Measurements from ENCODE around the gene NARF. TPM values are rescaled to one million over a fixed set of nuclear protein-coding genes. Genes with fewer than 3 reads are reported as not detected.

NARF gene
- total RNA-seq, 1 donor from 2014 or later, result 54.9 TPM

DNA sequence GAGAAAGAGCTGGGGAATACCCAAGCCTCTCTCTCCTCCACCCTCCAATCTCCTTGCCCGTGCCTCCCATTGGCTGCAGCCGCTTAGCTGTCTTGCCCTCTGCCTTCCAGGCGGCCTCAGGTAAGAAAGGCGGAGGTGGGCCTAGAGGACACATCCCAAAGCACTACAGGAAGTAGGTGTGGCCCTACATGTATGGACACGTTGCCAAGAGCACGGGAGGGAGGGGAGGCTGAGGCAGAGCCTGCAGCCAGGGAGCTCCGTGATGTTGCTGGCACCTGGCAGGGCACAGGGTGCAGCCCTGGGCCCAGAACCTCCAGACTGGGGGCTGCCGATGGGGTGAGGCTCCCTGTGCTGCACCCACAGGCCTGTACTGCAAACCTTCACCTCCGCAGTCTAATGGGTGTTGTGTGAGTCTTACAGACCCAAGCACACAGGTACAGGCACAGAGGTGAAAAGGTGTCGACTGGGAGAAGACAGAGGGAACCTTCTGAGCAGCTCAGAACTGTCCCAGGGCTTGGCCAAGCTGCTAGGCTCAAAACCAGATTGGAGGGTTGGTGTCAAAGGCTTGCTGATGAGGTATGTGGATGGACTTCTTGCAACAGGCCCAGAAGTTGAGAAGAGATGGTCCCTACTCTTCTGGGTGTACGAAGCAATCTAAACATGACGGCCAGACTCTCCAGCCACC lies 37.4 kb downstream of the NARF start:
- Histone ChIP-seq H3K27ac (peak overlapping the region; percentile 87), H3K9me3 (no peaks in the 10 kb centered on the region), H3K4me1 (peaks cover 29% of the 10 kb centered on the region), H3K27me3 (ENCODE audit: low read depth) (no peaks in the 10 kb centered on the region), H3K4me3 (peak overlapping the region; percentile 75), H3K36me3 (no peaks in the 10 kb centered on the region)
- TF ChIP-seq, protein P1, sequence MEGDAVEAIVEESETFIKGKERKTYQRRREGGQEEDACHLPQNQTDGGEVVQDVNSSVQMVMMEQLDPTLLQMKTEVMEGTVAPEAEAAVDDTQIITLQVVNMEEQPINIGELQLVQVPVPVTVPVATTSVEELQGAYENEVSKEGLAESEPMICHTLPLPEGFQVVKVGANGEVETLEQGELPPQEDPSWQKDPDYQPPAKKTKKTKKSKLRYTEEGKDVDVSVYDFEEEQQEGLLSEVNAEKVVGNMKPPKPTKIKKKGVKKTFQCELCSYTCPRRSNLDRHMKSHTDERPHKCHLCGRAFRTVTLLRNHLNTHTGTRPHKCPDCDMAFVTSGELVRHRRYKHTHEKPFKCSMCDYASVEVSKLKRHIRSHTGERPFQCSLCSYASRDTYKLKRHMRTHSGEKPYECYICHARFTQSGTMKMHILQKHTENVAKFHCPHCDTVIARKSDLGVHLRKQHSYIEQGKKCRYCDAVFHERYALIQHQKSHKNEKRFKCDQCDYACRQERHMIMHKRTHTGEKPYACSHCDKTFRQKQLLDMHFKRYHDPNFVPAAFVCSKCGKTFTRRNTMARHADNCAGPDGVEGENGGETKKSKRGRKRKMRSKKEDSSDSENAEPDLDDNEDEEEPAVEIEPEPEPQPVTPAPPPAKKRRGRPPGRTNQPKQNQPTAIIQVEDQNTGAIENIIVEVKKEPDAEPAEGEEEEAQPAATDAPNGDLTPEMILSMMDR (IDR thresholded peaks at IDR 0.05), result no peak
- intact Hi-C loops (cut with DNase I), result no loop called here
- DNase-seq (no peak), ATAC-seq (no peak)

DNA sequence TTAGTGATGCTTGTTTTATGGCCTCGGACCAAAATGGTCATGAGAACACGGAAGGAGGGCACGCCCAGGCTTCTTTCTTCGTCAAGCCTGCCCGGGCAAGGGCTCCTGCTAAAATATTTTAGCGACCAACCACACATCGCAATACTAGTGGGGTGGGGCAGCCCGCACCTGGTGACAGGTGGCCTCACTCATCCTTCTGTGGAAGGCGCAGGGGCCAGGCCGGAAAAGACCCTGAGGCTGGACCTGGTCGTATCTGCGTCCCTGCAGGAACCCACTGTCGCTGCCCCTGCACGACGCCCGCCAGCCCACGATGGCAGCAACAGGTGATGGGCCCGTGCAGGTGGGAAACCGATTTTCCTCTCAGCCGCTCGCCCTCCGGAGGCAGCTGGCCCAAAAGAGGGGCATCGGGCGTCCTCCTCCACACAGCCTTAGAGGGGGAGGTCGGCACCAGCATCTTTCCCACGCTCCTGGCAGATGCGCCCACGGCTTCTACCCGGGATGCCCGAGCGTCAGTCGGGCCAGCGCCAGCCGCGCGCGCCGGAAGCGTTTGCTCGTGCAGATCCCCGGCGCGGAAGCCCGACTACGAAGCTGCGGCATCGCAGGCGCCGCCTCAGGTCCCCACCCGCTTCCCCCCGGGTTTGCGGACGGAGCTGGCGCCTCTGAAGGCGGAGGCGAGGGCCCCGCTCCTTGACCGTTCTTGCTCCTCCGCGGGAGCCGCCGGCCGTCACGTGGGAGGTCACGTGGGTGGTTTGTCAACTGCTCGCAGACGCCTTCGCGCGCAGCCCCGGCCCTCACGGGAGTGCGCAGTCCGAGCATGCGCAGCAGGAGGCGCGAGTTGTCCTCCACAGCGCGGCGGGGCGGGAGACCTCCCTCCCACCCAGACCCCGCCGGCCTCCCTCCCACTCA lies 38.2 kb downstream of the NARF start:
- intact Hi-C loops (cut with DNase I), result no loop called here
- TF ChIP-seq, protein P1 (IDR thresholded peaks at IDR 0.05), result no peak
- Histone ChIP-seq H3K27me3 (ENCODE audit: low read depth) (no peaks in the 10 kb centered on the region), H3K36me3 (no peaks in the 10 kb centered on the region), H3K4me3 (peak overlapping the region; percentile 75), H3K27ac (peak overlapping the region; percentile 87), H3K4me1 (peaks cover 29% of the 10 kb centered on the region), H3K9me3 (no peaks in the 10 kb centered on the region)
- DNase-seq (peak; percentile 99), ATAC-seq (peak; percentile 90 to 91)

DNA sequence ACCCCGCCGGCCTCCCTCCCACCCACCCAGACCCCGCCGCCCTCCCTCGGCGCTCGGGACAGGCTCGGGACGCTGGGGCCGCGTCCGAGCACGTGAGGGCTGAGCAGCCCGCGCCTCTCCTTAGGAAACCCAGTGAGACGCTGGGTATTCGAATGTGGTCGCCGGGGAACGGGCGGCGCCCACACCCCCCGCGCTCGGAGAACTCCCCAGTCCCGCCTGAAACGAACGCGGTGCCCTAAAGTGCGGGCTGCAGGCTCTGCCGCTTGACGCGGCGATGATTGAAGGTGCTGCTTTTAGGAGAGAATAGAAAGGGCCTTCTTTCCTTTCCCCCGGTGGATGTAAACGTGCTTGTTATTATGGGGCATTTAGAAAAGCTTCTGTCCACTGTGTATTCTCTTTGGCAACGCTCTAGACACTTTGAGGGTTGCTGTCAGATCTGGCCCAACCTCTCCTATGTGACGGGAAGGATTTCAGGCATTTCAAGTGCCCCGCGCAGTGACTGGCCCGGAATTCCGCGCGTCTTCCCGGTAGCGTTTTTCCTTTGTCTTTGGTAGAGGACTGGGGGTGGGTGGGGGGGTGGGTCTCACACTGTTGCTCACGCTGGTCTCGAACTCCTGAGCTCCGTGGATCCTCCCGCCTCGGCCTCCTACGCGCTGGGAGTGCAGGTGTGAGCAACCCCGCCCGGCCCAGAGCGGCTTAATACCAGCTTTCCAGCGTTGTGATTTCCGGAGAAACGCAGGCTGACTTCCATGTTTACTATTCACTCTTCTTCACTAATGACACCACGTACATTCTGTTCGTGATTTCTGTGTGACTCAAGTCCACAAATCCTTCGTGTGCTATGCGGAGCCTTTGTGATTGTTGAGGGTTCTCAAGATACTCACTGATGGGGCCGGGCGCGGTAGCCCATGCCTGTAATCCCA lies 39.2 kb downstream of the NARF start:
- peak; percentile 68 for DNase-seq

DNA sequence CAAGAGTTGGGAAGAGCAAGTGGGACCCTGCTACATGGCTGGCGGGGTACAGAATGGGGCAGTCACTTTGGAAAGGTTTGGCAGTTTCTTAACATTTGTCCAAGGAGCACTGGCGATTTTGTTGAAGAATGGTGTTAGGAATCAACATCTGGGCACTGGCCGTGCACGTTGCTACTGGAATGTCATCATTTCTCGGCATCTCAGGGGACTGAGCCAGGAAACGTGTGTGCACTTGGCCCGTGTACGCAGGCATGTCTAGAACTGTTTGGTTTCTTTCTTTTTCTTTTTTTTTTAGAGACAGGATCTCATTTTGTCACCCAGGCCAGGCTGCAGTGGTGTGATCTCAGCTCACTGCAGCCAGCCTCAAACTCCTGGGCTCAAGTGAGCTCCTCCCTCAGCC lies 43.7 kb downstream of the NARF start:
- H3K27ac ChIP-seq, result no peak overlapping the region
- ATAC-seq (no peak), DNase-seq (no peak)
- no peaks in the 10 kb centered on the region for H3K9me3 ChIP-seq
- intact Hi-C loops (cut with DNase I), result no loop called here
- H3K27me3 ChIP-seq (ENCODE audit: low read depth), result no peaks in the 10 kb centered on the region
- H3K4me1 ChIP-seq, result peaks cover 11% of the 10 kb centered on the region
- TF ChIP-seq, protein P1 (IDR thresholded peaks at IDR 0.05), result no peak
- no peaks in the 10 kb centered on the region for H3K36me3 ChIP-seq
- no peak overlapping the region for H3K4me3 ChIP-seq

More for the DNA sequence above, 39.2 kb downstream of the NARF start:
- Histone ChIP-seq H3K4me1 (peaks cover 29% of the 10 kb centered on the region), H3K27me3 (ENCODE audit: low read depth) (no peaks in the 10 kb centered on the region), H3K27ac (peak overlapping the region; percentile 87), H3K36me3 (no peaks in the 10 kb centered on the region), H3K9me3 (no peaks in the 10 kb centered on the region), H3K4me3 (peak overlapping the region; percentile 75)
- intact Hi-C loops (cut with DNase I), result no loop called here
- TF ChIP-seq, protein P1 (IDR thresholded peaks at IDR 0.05), result no peak
- peak; percentile 48 to 49 for ATAC-seq
